Prostate gland (tissue), 2 donors: ENCODE measurements around the gene CD81. TPM values are rescaled to one million over a fixed set of nuclear protein-coding genes. Genes with fewer than 3 reads are reported as not detected.

Experiments
- DNase-seq: peaks from one replicate; pipeline ENCODE4 v3.0.0-alpha.2; 2019; ENCODE audit warnings: low spot score
- H3K27ac ChIP-seq, 2 donors: fragments of 200-600 bp; sonication (generic); 2 replicates each; pipeline ENCODE4 v1.5.1; 2017 to 2019
- H3K27me3 ChIP-seq: fragments of 200-600 bp; sonication (generic); replicated peaks from 2 replicates; pipeline ENCODE4 v1.5.1; 2019; ENCODE audit not compliant: insufficient read depth
- H3K36me3 ChIP-seq, 2 donors: fragments of 200-600 bp; sonication (generic); 1 replicate in 1 of 2; 2 replicates in 1 of 2; pipeline versions ENCODE4 v1.5.1 to v1.8.1; 2017 to 2019
- H3K4me1 ChIP-seq: fragments of 200-600 bp; sonication (generic); replicated peaks from 2 replicates; pipeline ENCODE4 v1.5.1; 2019
- H3K4me3 ChIP-seq, 2 donors: fragments of 200-600 bp; sonication (generic); 2 replicates each; pipeline ENCODE4 v1.5.1; 2017 to 2019
- H3K9me3 ChIP-seq: fragments of 200-600 bp; sonication (generic); 2 replicates; pipeline ENCODE4 v1.5.1; 2017
- POLR2A ChIP-seq: fragments of 450-650 bp; IDR thresholded peaks from one replicate; pipeline ENCODE4 v1.6.1; 2016; ENCODE audit warnings: antibody characterized with exemption, mild to moderate bottlenecking
- POLR2AphosphoS5 ChIP-seq: sonication (generic); formaldehyde crosslinking; IDR thresholded peaks from one replicate; pipeline ENCODE4 v1.6.1; 2017; ENCODE audit warnings: antibody characterized with exemption
- WGBS: methylation state at CpG from one replicate; pipeline ENCODE4 v1.1.5; 2018; 5-methylcytosine and 5-hydroxymethylcytosine counted together
- intact Hi-C: fragments of 100-400 bp; cut with DNase I; formaldehyde crosslinking; loops from one replicate; pipeline ENCODE4 v1.14.2; 2022
- small RNA-seq, 2 donors: library from RNA; depleted of rRNA; stranded (forward); fragments of <200 nt; gene quantifications; one replicate each; pipeline ENCODE3, GENCODE V24; 2016
- total RNA-seq, 2 donors: library from RNA; depleted of rRNA; stranded (reverse); fragments of >200 nt; gene quantifications; one replicate each; pipeline ENCODE4 v1.1.0, GENCODE V29; 2016
- TF ChIP-seq, protein P1 (sequence below), 4 experiments: fragments of 200-600 bp in 2 of 4; fragments of 450-650 bp in 2 of 4; sonication (generic) in 2 of 4; IDR thresholded peaks; 1 replicate in 3 of 4; 2 replicates in 1 of 4; pipeline ENCODE4 v1.5.1; 2016 to 2019; ENCODE audit warnings: antibody characterized with exemption in 4 of 4, mild to moderate bottlenecking in 2 of 4, moderate library complexity in 2 of 4

The CD81 gene
- total RNA-seq, 2 donors from 2014 or later = 472 to 927 TPM

DNA sequence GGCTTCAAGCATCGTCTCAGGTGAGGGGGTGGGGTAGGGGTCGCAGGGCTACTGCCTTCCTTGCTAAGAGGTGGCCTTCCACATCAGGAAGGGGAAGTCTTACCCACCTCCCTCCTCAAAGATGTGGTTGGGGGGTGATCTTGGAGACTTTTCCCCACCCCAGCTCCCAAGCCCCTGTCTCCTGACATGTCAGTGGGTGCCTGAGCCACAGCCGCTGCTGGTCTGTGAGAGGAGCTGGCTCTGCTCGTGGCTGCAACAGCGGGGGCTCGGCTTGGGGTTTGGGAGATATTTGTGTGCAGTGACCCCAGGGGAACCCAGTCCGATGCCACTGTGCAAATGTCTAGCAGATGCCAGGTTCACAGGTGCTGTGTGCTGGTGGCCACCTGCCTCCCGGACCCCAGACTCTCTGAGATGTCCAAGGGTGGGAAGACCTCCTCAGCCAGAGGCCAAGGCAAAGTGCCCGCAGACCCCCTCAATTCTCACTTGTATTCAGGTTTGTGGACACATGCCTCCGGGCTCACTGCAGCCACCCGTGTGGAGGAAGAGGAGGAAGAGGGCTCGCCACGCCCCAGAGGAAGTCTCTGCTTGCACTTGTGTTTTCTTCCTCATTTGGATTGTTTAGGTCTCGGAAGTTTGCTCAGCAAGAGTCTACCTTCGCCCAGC is 69.6 kb downstream of the CD81 start:
- Histone ChIP-seq H3K4me3 (no peak overlapping the region), H3K36me3 (no peaks in the 10 kb centered on the region), H3K9me3 (no peaks in the 10 kb centered on the region), H3K4me1 (no peaks in the 10 kb centered on the region), H3K27ac (no peak overlapping the region), H3K27me3 (no peaks in the 10 kb centered on the region)
- no peak for DNase-seq
- intact Hi-C loops = no loop called here
- TF ChIP-seq POLR2A = no peak
- TF ChIP-seq, protein P1, sequence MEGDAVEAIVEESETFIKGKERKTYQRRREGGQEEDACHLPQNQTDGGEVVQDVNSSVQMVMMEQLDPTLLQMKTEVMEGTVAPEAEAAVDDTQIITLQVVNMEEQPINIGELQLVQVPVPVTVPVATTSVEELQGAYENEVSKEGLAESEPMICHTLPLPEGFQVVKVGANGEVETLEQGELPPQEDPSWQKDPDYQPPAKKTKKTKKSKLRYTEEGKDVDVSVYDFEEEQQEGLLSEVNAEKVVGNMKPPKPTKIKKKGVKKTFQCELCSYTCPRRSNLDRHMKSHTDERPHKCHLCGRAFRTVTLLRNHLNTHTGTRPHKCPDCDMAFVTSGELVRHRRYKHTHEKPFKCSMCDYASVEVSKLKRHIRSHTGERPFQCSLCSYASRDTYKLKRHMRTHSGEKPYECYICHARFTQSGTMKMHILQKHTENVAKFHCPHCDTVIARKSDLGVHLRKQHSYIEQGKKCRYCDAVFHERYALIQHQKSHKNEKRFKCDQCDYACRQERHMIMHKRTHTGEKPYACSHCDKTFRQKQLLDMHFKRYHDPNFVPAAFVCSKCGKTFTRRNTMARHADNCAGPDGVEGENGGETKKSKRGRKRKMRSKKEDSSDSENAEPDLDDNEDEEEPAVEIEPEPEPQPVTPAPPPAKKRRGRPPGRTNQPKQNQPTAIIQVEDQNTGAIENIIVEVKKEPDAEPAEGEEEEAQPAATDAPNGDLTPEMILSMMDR (IDR thresholded peaks at IDR 0.05) = no peak
- TF ChIP-seq POLR2AphosphoS5 = no peak
- 87% methylated on average over 15 of the region's 15 CpGs for WGBS

Small RNA genes lying within 50 kb of the gene (small RNA-seq; reads per million reads assigned to genes)
- gene RF00019 = 0 reads per million in 2 donors

Other genes with a start within 250 kb of the CD81 start
- 10 to 100 TPM in 1 of 2 donors, 1 to 10 TPM in 1; 4.1 to 80.7 TPM for gene IGF2, start 237.9 kb upstream of the CD81 start, total RNA-seq
- not detected for gene INS, start 216.1 kb upstream of the CD81 start, total RNA-seq
- gene TH, start 205.5 kb upstream of the CD81 start, total RNA-seq = 1 to 10 TPM in 1 of 2 donors, not detected in 1; 2.4 TPM
- 1 to 10 TPM; 3.9 to 7.9 TPM for gene ASCL2, start 106.7 kb upstream of the CD81 start, total RNA-seq
- under 1 TPM in 1 of 2 donors, not detected in 1; 0.85 TPM for gene C11orf21, start 75.4 kb upstream of the CD81 start, total RNA-seq
- not detected for gene TSPAN32, start 75.3 kb upstream of the CD81 start, total RNA-seq
- gene TSSC4, start 23.4 kb downstream of the CD81 start, total RNA-seq = 10 to 100 TPM; 40.4 to 71.1 TPM
- gene TRPM5, start 67.2 kb downstream of the CD81 start, total RNA-seq = under 1 TPM in 1 of 2 donors, not detected in 1; 0.68 TPM
- gene KCNQ1, start 67.7 kb downstream of the CD81 start, total RNA-seq = 10 to 100 TPM; 10.0 to 33.8 TPM